OCI-M1 (cell line): ENCODE measurements around the gene CBX2.

ENCODE experiments used
- DNase-seq: peaks from one replicate; lab custom pipeline; 2025; lab: John Stamatoyannopoulos, UW

The CBX2 gene

DNA sequence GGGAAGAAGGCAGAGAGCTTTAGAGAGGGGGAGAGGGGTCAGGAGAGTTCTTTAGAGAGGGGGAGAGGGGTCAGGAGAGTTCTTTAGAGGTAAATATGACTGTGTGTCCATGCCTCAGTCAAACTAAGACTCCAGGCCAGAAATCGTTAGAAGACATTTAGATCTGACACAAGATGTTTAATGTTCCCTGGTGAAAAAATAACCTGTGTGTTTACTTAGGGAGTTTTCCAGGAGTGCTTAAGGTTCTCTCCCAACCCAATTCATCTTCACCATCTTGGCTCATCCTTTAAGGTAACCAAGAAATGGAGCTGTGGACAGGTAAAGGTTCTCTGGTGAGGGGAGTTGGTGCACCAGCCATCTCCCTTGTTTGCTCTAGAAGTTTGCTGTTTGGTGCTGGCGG lies 51.5 kb downstream of the CBX2 start:
- no peak for DNase-seq

DNA sequence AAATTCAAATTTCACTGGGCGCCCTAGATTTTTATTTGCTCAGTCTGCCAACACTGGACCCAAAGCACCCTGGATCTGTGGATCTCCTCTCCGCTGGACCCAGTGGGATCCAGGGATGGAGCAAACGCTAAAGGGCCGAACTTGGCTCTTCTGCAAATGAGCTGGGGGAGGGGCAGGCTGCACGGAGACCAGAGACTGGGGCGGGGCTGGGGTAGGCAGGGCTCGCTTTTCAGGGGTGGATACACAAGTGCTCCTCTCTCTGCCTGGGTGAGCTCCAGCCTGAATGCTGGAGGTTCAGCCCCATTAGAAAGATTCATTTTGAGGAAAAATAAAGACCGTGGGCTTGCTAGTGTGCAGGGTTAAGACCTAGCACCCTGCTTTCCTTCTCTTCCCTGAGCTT lies 52.4 kb downstream of the CBX2 start:
- peak; percentile 75 for DNase-seq

DNA sequence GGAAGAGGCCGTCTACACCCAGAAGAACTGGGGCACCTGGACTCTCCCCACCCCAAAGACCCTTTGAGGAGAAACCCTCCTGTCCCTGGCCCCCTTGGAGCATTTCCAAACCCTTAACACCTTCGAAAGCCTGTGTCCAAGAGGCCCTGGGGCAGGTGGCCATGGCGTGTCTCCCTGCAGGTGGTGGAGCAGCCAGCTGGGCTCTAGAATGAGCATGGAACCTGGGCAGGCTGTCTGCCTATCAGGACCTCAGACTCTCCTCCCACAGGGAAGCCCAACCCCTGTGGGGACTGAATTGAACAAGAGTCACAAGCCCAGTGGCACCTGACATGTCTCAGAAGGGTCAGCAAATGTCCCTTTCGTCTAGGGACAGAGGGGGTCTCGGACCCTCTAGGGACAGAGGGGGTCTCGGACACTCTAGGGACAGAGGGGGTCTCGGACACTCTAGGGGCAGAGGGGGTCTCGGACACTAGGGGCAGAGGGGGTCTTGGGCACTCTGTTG lies 52.9 kb downstream of the CBX2 start:
- peak; percentile 60 for DNase-seq

DNA sequence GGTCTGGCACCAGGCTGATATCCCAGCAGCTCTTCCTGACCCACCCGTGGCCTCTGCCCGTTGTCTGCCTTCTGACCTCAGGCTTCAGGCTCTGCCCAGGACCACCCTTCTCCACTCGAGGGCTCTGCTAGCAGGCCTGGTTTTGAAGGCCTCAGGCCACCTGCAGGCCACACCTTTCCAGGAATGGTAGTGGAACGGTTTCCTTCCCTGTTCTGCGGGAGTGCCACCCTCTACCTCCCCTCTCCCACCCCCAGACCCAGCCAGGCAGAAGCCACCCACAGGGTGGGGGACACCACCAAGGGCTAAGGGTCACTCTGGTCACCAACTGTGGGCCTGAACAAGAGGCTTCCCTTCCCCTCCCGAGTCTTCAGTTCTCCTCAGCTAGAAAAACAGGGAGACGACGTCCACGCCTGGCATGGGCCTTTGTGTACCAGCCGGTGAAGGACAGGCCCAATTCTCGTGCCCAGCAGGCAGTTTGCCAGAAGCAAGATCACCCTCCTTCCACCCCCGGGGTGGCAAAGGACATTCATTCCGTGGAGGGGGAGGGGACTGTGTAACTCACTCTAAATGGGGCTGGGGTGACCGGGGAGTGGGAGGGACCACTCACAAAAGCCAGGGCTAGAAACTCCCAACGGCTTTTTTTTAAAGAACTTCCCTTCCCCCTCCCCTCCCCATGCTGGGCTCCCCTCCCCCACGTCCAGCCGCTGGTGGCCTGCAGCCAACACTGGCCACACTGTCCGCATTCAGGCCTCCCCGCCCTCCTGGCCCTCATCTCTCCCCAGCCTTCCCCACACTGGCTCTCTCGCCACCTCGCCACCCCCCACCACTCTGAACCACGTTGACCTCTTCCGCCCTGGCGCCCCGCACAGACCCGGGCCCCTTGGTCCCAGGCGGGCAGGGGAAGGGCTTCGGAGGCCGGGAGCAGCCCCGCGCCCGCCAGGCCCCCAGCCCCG lies 53.6 kb downstream of the CBX2 start:
- DNase-seq, result peak; percentile 96

DNA sequence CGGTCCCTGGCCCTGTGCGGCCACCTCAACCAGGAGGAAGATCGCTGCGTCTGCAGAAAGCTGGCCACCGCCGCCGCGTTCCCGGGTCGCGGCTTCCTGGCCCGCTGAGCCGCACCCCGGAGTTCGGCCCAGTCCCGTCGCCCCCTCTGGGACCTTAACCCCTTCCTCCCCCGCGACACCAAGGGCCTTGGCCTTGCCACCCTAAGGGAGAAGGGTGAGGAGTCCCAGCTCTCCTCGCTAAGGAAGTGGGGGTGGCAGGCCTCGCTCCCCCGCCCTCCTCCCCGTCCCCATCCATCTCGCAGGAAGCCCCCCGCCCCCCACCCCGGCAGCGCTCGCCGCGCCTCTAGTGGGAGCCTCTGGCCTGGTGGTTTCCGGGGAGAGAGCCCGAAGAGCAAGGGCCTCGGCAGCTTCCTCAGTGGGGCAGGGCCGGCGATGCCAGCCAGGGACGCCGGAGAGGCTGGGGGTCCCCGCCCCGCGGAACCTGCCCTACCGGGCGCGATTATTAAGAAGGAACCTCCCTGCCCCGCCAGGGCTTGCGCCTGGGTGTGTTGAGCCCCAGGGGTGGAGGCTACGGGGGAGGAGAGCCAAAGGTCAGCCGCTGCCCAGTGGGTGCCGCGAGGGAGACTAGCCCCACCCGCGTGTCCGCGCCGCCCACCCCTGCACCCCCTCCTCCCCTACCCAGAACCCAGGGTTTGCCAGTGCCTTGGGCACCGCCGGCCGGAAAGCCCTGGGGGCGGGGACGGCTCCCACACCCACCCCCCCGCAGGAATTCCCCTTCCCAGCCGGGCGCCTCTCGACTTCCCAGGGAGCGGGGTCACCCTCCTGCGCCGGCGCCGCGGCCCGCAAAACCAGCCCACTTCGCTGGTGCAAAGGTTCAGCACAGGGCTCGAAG lies 54.5 kb downstream of the CBX2 start:
- peak; percentile 83 for DNase-seq

DNA sequence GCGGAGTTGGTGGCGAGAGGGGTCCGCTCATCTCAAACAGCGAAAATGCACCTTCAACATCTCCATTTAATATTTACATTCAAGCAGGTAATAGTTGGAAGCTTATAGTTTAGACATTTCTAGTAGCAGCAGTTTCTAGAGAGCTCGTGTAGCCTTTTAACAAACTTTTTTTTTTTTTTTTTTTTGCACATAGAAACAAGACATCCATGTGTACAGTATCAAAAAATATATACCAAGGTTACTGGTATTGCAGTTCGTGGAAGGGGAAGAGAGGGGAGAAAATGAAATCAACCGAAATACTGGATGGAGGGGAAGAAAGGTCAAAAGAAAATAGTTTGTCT lies 55.1 kb downstream of the CBX2 start:
- peak; percentile 77 for DNase-seq

DNA sequence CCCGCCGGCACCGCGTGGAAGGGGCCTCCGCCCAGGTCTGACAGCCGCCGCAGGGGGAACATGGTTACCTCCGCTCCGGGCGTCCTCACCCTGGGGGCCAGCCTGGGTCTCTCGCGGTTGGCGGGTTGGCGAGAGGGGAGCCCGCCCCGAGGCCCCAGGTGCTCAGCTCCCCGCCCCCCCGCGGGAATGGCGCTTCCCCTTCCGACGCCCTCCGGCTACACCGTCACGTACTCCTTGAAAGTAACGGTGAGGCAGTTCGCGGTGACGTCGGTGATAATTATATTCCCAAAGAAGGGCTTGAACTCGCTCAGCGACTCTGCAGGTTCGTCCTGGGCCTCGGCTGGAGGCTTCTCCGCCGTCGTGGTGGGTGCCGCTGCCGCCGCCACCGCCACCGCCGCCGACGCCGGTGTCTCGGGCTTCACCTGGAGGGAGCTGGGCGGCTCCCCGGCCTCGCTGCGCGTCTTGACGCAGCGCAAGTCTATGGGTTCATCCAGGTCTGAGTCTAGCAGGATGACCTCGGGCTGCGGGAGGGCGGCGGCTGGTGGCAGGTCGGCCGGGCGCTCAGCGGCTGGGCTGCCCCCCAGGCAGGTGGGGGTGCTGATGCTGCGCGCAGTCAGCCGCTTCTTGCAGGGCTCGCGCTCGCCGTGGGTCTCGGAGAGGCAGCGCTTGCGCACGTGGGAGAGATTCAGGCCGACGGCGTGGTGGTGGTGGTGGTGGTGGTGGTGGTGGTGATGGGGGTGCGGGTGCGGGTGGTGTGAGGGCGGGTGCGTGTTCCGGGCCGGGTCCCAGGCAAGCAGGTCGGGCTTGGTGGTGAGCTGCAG lies 56.0 kb downstream of the CBX2 start:
- DNase-seq, result no peak

DNA sequence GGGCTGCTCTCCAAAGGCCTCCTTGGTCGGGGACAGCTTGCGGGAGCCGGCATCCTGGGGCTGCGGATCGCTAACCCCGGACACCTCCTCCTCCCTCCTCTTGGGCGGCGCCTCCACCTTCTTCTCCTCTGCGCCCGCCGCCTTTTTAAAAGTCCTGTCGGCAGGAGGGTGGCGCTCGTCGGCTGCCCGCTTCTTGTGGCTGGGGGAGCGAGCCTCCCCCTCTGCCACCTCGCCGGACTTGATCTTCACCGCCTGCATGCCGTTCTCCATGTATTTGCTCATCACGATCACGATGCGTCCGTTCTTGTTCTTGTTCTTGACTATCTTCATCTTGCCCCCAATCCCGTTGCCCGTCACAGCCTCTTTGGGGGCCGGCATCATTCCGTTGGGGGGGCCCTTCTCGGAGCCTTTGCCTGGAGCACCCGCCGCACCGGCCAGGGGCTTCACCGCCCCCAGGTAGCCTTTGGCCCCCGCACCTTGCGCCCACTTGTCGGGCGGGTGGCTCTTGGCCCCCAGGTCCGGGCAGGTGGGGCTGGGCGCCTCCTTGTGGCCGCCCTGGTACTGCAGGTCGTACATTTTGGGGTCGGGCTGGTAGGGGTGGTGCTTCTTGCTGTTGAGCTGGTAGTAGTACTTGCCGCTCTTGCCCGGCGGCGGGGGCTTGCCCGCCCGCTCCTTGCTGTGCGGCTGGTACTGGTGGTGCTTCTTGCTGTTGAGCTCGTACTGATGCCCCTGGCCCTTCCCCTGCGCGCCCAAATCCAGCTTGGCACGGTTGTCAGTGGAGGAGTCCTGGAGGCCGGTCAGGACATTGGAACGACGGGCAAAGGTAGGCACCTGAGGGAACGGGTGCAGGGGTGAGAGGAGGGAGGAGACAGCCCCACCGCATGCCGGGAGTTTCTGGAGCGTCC lies 56.9 kb downstream of the CBX2 start:
- DNase-seq, result peak; percentile 51

DNA sequence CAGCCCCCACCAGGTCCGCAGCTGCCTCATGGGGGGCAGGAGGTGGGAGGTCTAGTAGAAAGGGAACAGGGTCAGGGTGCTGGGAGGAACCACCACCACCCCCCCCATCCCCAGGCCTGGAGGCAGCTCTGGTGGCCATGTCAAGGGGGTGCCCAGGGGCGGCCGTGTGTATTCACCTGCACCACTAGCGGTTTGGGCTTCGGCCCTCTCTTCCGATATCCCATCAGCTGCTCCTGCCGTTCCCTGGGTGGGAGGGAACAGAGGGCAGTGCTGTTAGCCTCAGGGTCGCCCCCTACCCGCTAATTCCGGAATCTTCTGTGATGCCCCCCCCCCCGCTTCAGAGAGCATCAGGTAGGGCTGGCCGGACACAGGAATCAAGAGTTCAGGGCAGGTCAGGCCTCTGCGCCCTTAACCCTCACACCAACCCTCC lies 57.5 kb downstream of the CBX2 start:
- DNase-seq, result no peak

DNA sequence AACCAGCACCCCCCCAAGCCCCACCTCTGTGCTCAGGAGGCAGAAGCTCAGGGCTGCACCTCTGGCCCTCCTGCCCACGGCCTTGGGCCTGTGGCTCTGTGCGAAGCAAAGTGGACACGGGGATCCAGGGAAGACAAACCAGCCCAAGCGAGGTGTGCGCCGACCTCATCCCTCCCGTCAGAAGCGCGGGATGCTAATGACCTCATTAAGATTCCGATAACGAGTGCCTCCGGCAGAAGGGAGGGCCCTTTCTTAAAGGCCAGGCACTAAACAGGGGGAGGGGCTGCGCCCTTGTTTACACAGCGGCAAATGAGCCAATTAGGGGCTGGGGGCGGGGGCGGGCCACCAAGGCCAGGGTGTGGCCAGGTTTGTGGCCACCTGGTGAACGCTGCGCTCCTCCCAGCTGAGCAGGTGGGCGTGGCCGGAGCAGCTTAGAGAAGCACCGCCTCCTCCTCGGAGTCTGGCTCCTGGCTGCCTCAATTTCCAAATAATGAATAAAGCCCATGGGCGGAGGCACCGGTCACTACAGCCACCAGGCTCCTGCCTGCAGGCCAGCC lies 58.1 kb downstream of the CBX2 start:
- DNase-seq, result no peak

DNA sequence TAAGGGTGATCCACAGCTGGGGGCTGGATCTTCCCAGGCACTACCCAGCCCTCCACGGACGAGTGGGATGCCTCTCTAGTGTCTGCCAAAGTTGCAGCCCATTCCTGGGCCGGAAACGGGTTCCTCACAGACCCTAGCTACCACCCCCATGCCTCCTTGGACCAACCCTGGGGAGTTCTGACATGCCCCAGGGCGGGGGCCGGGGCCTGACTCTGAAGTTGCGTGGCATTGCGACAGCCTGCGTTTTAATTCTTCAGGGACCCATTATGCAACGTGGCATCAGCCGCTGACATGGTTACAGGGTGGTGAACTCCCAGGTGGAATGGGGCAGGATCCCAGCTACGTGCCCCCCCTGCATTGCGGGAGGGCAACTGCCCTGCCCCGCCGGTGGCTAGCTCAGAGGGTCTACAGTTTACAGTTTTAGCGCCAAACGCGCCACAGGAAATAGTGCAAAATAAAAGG lies 58.6 kb downstream of the CBX2 start:
- DNase-seq, result no peak

DNA sequence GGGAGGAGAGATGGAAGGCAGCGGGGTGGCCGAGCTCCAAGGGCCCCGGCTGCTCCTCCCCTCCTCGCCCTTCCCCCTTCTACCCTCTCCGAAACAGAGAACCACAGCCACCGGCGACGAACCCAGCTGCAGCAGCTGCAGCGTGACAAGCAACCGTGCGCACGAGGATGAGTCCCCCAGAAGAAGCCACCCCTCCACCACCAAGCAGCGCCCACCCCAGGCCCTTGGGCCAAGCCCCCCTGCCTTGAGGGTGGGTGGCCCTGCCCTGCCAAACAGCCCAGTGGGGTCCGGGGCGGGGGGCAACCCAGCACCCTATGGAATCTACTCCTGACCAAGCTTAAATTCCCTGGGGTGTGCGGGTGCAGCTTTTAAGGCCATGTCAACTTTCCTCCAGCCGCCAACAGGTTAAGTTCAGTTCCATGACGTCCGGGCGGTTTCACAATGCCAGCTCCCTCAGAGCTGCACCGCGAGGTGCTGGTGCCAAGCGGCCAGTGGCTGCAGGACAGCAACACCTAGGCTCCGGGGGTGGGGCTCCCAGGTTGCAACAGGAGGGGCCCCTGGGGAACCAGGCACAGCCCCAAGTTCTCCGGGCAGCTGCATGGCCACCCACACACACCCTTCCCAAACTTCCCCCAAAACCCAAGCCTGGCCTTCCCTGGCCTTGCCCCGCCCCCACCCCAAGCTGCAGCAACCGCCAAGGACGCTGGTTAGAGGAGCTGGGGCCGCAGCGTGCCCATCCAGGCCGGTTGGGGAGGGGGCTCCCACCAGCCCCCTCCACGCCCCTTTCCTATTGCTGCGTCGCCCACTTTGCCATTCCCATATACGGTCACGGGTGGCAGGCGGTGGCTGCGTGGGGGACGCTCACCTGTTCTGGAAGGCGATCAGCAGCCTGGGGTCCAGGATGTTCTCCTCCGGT lies 59.3 kb downstream of the CBX2 start:
- no peak for DNase-seq
